HFFc6 (cell line): ENCODE measurements around the gene AIFM2. TPM values are rescaled to one million over a fixed set of nuclear protein-coding genes. Genes with fewer than 3 reads are reported as not detected.

Experiments used
- DNase-seq: peaks from one replicate; pipeline ENCODE4 v3.0.0-alpha.2; 2018
- H3K27ac Mint-ChIP-seq: 2 replicates; pipeline ENCODE4 v1.8.0; 2020; ENCODE audit warnings: mild to moderate bottlenecking, mixed read lengths
- H3K27me3 Mint-ChIP-seq: 2 replicates; pipeline ENCODE4 v1.8.0; 2021; ENCODE audit warnings: mild to moderate bottlenecking, moderate library complexity, mixed read lengths; ENCODE audit not compliant: insufficient read depth
- H3K36me3 Mint-ChIP-seq: 2 replicates; pipeline ENCODE4 v1.8.0; 2021; ENCODE audit warnings: low read depth, mixed read lengths
- H3K4me1 Mint-ChIP-seq: 2 replicates; pipeline ENCODE4 v1.8.0; 2020; ENCODE audit warnings: low read depth, mixed read lengths
- H3K4me3 Mint-ChIP-seq: 2 replicates; pipeline ENCODE4 v1.8.0; 2020; ENCODE audit warnings: mild to moderate bottlenecking, moderate library complexity, mixed read lengths
- H3K9me3 Mint-ChIP-seq: 2 replicates; pipeline ENCODE4 v1.8.0; 2020; ENCODE audit warnings: mild to moderate bottlenecking, mixed read lengths
- CTCF ChIP-seq: fragments of 200-600 bp; sonication (generic); IDR thresholded peaks from 2 replicates; pipeline ENCODE4 v1.5.0; 2021; ENCODE audit warnings: antibody characterized with exemption, mild to moderate bottlenecking
- total RNA-seq, 6 experiments: library from RNA; stranded (reverse); fragmentation: NEBNext Ultra II Directional; extraction: Animal tissue kit (Norgen Biotek cat#: 25700); gene quantifications; 2 replicates in 1 of 6; 3 replicates in 5 of 6; pipeline ENCODE4 v1.2.3, GENCODE V29; 2021

The AIFM2 gene
- total RNA-seq, 6 experiments from 2014 or later, result 5.1 to 12.3 (median 10.4) TPM

- H3K36me3 Mint-ChIP-seq, result no peaks in the 10 kb centered on the region
- H3K27ac Mint-ChIP-seq, result no peak overlapping the region
- no peak overlapping the region for H3K4me3 Mint-ChIP-seq
- H3K27me3 Mint-ChIP-seq, result peaks cover 37% of the 10 kb centered on the region
- no peak for DNase-seq
- H3K9me3 Mint-ChIP-seq, result no peaks in the 10 kb centered on the region
- no peak for TF ChIP-seq CTCF
- H3K4me1 Mint-ChIP-seq, result no peaks in the 10 kb centered on the region
These were observed 35.8 kb downstream of the AIFM2 start for GRCh38 chr10:70096705-70097420.

- no peaks in the 10 kb centered on the region for H3K36me3 Mint-ChIP-seq
- peaks cover 37% of the 10 kb centered on the region for H3K27me3 Mint-ChIP-seq
- H3K27ac Mint-ChIP-seq, result no peak overlapping the region
- no peak for TF ChIP-seq CTCF
- no peak overlapping the region for H3K4me3 Mint-ChIP-seq
- H3K4me1 Mint-ChIP-seq, result no peaks in the 10 kb centered on the region
- DNase-seq, result no peak
- no peaks in the 10 kb centered on the region for H3K9me3 Mint-ChIP-seq
These were observed 36.5 kb downstream of the AIFM2 start for GRCh38 chr10:70096016-70096704.

- no peaks in the 10 kb centered on the region for H3K4me1 Mint-ChIP-seq
- H3K9me3 Mint-ChIP-seq, result no peaks in the 10 kb centered on the region
- DNase-seq, result no peak
- H3K36me3 Mint-ChIP-seq, result no peaks in the 10 kb centered on the region
- H3K27ac Mint-ChIP-seq, result no peak overlapping the region
- TF ChIP-seq CTCF, result no peak
- H3K27me3 Mint-ChIP-seq, result peaks cover 39% of the 10 kb centered on the region
- no peak overlapping the region for H3K4me3 Mint-ChIP-seq
These were observed 38.4 kb downstream of the AIFM2 start for GRCh38 chr10:70094250-70094649.

GRCh38 chr10:70093335-70093944 lies 39.2 kb downstream of the AIFM2 start:
- peaks cover 39% of the 10 kb centered on the region for H3K27me3 Mint-ChIP-seq
- H3K4me1 Mint-ChIP-seq, result no peaks in the 10 kb centered on the region
- H3K36me3 Mint-ChIP-seq, result no peaks in the 10 kb centered on the region
- DNase-seq, result no peak
- no peaks in the 10 kb centered on the region for H3K9me3 Mint-ChIP-seq
- H3K4me3 Mint-ChIP-seq, result no peak overlapping the region
- no peak overlapping the region for H3K27ac Mint-ChIP-seq
- no peak for TF ChIP-seq CTCF

GRCh38 chr10:70092389-70092718 lies 40.3 kb downstream of the AIFM2 start:
- TF ChIP-seq CTCF, result no peak
- H3K27ac Mint-ChIP-seq, result no peak overlapping the region
- no peaks in the 10 kb centered on the region for H3K36me3 Mint-ChIP-seq
- no peaks in the 10 kb centered on the region for H3K9me3 Mint-ChIP-seq
- DNase-seq, result no peak
- no peaks in the 10 kb centered on the region for H3K4me1 Mint-ChIP-seq
- peaks cover 34% of the 10 kb centered on the region for H3K27me3 Mint-ChIP-seq
- no peak overlapping the region for H3K4me3 Mint-ChIP-seq
